GM19099 (cell line): ENCODE data around the gene INPP5F.

Experiments
- POLR2A ChIP-seq: IDR thresholded peaks from 3 replicates; pipeline ENCODE4 v1.6.1; 2011; ENCODE audit warnings: low read depth; ENCODE audit not compliant: insufficient read length; ENCODE audit errors: extremely low read depth

The INPP5F gene

DNA sequence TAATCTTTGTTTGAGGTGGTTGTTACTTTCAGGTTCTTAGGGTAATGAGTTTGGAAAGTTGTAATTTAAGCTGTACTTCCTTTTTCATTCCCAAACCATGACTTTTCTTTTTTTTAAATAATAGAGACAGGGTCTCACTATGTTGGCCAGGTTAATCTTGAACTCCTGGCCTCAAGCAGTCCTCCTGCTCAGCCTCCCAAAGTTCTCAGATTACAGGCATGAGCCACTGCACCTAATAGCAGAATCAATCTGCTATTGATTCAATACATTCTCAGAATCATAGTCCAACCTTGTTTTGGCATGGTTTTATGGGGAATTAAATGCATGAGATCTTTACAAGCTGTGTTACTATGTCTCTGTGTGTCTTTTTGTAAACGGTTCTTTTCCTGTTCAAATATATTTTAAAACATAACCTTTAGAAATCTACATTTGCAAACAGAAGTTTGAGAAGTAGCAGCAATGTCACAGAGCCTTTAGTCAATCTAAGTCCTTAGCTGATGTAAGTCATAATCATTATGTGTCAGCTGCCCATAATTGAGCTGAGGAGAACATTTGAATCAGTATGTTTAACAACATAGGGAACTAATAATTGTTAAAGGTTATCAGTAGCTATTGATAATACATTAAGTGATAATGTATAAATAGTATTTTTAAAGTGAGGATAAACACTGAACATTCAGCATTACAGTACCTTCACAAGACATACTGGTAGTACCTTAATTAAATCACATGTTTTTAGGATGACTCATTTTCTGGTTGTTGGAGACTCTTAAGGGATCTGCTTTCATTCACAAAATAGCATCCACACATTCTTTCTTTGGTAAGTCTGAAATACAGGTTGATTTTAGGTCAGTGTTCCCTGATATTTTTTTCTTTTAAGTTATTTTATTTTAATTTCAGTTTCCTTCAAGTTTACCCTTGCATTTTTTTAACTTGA, 8.8 kb downstream of the INPP5F start:
- no peak for TF ChIP-seq POLR2A

DNA sequence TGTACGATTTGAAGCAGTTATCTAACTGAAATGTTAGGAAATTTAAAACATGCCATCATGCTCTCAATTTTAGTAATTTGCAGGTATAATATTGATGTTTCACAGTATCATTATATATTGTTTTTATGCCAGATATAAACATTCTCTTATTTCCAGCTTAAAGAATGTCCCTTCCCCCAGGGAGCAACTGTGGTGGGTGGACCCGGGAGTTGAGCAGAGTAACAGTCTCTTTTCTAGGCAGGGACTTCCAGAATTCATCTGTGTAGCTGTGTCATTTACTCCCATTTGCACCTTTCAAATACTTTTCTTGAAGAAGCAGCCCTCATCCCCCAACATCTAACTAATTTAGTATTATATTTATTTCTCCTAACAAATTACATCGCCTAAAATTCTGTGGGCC, 9.6 kb downstream of the INPP5F start:
- TF ChIP-seq POLR2A: no peak

DNA sequence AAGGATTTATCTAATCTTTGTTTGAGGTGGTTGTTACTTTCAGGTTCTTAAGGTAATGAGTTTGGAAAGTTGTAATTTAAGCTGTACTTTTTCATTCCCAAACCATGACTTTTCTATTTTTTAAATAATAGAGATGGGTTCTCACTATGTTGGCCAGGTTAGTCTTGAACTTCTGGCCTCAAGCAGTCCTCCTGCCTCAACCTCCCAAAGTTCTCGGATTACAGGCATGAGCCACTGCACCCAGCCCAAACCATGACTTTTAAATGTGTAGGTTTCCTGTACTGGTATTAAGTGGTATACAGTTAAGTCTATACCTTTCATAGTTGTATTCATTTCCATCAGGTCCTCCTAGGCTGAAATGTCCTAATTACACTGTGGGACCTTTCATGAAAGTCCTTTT, 10.4 kb downstream of the INPP5F start:
- TF ChIP-seq POLR2A: no peak

DNA sequence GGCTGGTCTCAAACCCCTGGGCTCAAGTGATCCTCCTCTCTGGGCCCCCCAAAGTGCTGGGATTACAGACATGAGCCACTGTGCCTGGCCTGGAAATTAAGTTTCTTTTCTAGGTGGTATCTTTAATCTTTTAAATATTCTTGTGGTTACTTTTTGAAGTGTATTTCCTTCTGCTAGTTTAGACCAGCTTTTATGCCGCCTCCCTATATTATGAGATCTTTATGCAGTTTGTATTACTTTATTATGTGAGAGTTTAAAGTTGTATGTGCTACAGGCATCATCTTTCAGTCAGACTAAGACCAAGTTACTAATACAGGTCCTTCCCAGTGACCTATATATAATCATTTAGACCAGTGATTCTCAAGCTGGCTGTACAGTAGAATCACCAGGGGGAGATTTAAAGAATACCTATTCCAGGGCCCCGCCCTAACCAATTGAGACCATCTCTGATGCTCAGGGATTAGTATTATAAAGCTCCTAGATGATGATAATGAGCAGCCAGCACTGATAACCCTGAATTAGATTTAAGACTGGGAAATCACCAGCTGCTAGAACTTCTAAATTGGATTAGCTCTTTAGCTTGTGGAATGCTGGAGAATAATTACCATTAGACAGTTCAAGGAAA, 11.3 kb downstream of the INPP5F start:
- no peak for TF ChIP-seq POLR2A

DNA sequence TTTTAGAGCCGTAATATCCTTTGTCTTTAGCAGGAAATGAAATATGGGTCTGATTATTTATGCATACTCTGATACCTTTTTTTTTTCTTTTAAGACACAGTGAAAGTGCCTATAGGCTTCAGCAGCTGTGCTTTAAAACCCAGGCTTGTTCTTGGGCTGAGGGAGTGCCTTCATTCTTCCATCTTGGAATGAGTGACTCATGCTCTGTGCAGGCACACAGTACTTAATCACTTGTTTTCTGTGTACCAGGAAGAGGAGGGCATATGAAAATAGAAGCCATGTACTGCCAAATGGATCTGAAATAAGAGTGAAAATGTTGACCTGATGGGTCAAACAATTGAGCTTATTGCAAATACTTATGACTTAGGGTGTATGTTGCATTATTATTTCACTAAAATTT, 12.0 kb downstream of the INPP5F start:
- TF ChIP-seq POLR2A: no peak

DNA sequence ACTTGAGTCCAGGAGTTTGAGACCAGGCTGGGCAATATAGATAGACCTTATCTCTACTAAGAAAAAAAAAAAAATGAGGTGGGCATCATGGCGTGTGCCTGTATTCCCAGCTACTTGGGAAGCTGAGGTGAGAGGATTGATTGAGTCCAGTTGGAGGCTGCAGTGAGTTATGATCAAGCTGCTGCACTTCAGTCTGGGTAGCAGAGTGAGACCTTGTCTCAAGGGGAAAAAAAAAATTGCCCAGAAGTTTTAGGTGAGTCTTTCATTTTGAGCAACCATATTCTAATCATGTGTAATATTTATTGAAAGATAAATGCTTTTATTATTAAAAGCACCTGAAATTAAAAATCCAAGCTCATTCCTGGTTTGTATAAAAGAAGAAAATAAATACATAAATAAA, 13.1 kb downstream of the INPP5F start:
- no peak for TF ChIP-seq POLR2A

DNA sequence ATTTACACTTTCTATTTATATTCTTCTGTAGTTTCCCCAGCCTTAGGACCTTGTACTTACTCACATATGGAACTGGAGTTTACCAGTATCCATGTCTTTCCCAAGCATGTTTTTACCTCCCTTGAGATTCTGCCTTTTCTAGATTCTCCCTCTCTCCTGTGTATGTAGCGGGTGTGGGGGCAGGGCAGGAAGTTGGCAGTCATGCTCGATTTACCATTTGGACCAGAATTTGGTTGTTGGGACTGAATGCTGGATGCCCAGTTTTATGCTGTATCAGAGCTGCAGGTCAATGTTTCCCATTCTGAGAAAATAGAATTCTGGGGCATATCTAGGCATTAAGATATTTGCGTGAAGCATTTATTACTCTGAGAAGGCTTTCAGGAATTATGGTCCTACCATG, 14.2 kb downstream of the INPP5F start:
- no peak for TF ChIP-seq POLR2A

DNA sequence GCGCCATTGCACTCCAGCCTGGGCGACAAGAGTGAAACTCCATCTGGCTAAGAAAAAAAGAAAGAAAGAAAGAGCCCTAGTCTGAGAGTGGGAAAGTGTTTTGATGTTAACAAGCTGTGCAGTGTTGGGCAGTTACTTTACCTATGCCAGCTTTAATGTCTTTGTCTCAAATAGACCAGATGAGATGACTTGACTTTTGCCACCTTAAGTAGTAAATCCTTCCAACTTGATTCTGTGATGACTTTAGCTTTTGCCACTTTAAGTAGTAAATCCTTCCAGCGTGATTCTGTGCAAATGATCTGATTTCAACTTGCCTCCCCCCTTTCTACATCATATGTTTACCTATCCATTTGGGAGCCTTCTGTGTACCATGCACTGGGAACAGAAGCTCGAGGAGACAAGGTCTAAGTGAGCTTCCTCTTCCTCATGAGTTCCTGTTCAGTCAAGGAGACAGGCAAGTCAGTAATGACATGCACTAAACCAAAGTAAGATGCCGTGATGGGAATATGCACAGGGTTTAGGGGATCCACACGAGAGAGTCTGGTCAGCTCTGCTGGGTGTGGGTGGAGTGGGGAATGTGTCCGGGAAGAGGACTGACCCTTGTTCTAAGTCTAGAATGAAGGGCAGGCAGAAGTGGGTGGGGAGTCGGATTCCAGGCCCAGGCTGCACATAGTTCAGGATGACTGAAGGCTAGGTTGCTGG, 17.2 kb downstream of the INPP5F start:
- no peak for TF ChIP-seq POLR2A

DNA sequence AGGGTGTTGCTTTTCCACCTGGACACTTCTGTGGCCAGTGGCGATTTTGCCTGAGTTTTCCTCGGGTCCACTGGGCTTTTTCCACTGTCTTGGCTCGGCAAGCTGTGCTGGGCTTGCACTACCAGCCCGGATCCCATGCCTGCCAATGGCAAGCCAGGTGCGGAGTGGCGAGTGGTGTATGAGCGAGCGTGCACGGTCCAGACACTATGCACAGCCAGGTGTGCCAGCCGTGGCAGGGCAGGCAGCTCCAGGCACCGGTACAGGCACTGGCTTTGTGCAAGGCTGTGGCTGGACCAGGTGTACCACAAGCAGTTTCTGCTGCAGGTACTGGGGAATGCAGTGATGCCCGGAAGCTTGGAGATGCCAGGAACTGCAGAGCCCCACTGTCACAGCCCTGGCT, 22.1 kb downstream of the INPP5F start:
- TF ChIP-seq POLR2A: no peak

DNA sequence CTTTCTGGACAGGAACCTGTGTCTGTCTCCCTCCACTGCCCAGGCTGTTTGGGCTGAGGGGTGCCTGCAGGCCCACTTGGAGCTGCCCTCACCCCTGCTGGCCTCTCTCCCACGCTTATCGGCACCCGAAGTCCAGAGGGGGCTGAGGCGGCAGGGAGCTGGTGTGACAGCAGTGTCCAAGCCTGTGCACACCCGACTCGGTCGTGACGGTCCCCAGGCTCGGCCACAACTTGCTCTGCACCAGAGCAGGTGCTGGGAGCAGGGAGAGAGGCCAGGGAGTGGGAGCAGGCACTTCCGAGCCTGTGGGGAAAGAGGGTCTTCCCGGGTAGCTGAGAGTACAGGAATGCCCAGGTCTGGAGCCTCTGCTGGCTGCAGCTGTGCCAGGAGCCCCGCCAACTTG, 23.0 kb downstream of the INPP5F start:
- no peak for TF ChIP-seq POLR2A

DNA sequence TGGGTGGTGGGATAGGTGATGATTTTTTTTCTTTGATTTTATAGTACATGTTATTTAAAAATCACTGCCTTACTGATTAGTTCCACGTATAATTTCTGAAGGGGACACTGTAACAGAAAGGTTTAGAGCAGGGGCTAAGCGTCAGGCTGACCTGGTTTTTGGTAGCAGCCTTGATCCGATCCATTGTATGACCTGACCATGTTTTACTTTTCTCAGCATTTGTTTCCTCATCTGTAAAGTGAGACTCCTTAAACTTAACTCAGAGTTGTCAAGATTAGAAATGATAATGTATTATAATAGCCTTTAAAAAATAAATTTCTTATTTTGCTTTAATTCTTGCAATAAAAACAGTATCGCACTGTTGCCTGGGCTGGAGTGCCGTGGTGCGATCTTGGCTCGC, 23.6 kb downstream of the INPP5F start:
- no peak for TF ChIP-seq POLR2A

DNA sequence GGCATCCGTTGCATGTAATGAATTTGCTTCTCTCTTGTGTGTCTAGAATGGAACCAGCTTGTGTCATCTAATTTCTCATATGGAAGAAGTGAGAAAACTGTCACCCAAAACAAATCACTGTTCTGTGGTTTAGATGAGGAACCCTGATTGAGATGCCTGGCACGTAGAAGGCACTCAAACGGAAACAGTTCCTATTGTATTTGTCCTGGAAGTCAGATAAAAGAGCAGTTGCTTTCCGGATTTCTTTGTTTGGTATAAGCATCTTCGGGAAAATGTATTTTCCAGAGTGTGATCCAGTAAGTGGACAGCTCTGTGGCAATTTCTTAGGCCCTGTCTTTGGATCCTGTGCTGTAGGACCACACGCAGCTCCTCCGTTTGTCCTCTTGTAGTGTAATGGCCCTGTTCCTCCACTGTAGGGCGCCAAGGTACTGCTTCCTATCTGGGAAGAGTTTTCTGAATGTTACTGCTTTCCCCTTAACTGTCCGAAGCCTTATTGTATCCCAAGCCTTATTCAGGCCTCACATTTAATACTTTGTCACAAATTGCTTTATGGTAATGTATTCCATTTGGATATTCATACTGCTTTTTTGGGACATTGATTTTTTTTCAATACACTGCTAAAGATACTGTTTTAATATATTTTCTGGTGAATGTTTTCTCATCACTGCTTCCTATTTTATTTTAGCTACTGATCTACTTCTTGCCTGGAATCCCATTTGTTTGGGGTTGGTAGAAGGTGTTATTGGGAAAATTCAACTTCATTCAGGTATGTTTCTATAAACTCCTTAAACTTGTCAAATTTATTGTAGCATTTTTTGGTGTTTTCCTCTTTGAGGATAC, 24.8 kb downstream of the INPP5F start:
- no peak for TF ChIP-seq POLR2A

DNA sequence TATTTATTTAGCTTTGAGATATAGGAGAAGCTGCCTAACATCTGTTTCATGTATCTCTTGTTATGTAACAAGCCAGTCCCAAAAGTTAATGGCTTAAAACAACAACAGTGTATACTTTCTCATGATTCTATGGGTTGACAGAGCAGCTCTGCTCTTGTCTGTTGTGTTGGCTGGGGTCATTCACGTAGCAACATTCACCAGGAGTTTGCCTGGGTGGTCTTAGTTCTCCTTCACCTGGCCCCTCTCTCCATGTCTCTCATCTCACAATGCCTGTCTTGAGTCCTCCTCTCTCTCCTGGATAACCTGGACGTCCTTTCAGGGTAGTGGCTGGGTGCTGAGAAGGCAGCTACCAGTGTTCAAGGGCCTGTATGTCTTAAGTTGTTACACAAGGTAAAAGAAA, 27.5 kb downstream of the INPP5F start:
- no peak for TF ChIP-seq POLR2A

DNA sequence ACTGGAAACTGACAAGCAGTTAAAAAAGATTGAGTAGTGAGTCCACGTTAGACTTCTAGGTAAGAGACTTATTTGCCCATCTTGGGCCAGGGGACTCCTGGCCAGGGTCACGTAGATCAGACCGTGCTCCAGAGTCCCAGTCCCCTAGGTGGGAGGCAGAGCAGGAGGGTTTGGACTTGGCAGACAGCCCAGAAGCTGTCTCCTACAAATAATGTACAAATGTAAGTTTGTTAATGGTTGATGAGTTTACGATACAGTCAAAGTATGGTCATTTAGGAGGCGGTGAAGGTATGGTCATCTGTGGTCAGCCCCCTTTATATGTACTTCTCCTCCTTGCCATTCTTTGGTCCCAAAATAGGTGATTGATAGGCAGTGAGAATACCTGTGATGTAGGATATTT, 28.2 kb downstream of the INPP5F start:
- no peak for TF ChIP-seq POLR2A

DNA sequence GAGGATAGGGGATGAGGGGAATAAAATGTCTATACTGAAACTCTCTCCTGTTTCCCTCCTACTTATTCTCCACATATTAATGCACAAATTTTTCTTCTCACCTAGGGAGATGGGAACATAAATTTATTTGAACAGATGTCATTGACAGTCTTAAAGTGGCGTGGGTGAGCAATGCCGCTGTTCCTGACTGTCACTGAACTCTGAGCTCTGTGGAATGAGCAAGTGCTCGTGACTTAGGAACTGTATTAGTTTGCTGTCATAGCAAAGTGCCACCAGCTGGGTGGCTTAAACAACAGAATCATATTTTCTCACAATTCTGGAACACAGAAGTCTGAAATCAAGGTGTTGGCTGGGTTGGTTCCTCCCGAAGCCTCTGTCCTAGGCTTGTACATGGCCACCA, 29.1 kb downstream of the INPP5F start:
- no peak for TF ChIP-seq POLR2A
